Ovary (tissue), 3 donors: ENCODE results near the gene CASP14.
"Not testable (repeated sequence)": the region's sequence is repeated elsewhere in the genome, so short reads cannot be mapped to it uniquely, and the experiment has no call there.

Experiments used
- CTCF ChIP-seq, 3 donors: fragments of 450-650 bp in 2 of 3; fragments of 200-600 bp in 1 of 3; IDR thresholded peaks; one replicate each; pipeline versions ENCODE4 v1.5.1 to v1.8.0; 2016 to 2022; ENCODE audit warnings: antibody characterized with exemption in 3 of 3, mild to moderate bottlenecking in 1 of 3
- EP300 ChIP-seq: sonication (generic); formaldehyde crosslinking; IDR thresholded peaks from one replicate; pipeline ENCODE4 v1.6.1; 2017; ENCODE audit warnings: antibody characterized with exemption
- POLR2A ChIP-seq: fragments of 450-650 bp; IDR thresholded peaks from one replicate; pipeline ENCODE4 v1.6.1; 2017; ENCODE audit warnings: antibody characterized with exemption, mild to moderate bottlenecking, moderate library complexity
- donor health status: DM: no; HTN: no; CAD: no.

- TF ChIP-seq CTCF (IDR thresholded peaks at IDR 0.05); POLR2A; EP300: not testable (repeated sequence)
Observed at GRCh38 chr19:15018836-15019235, 30.4 kb upstream of the CASP14 start.
